ENCODE results near the gene ANLN.

DNA sequence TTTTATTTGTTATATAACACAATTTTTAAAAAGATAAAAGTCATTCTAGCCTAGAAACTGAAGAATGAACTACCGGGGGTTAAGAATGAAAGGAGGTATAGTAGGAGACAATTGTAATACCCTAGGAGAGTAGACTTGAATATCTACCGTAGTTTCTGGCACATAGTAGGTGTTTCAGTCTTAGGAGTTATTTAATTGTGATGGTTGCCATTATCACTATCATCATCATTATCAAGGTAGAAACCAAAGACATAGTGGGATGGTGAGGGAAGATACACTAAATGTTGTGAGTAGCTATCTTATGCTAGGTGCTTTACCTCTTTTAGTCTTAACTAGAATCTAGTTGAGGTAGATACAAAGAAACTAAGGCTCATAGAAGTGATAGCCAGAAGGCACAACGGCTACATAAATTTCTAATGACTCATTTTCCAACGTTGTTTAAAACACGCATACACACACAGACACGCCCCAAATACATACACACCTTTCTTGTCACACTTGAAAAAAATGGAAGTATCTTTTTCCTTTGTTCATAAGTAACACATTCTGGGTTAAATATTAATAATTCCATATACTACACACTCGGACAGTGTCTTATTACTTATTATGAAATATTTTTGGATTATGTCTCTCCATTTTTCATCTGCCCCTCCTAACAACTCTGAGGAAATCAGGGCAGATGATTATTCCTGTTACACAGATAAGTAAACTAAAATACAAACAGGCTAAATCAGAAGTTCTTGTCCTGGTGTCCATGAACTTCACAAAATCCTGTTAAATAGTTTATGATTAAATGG is 2.0 kb upstream of the ANLN start:
- TF ChIP-seq, protein P1, sequence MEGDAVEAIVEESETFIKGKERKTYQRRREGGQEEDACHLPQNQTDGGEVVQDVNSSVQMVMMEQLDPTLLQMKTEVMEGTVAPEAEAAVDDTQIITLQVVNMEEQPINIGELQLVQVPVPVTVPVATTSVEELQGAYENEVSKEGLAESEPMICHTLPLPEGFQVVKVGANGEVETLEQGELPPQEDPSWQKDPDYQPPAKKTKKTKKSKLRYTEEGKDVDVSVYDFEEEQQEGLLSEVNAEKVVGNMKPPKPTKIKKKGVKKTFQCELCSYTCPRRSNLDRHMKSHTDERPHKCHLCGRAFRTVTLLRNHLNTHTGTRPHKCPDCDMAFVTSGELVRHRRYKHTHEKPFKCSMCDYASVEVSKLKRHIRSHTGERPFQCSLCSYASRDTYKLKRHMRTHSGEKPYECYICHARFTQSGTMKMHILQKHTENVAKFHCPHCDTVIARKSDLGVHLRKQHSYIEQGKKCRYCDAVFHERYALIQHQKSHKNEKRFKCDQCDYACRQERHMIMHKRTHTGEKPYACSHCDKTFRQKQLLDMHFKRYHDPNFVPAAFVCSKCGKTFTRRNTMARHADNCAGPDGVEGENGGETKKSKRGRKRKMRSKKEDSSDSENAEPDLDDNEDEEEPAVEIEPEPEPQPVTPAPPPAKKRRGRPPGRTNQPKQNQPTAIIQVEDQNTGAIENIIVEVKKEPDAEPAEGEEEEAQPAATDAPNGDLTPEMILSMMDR (conservative IDR thresholded peaks at IDR 0.05; ENCODE audit: low read length), result no peak
- no peak for TF ChIP-seq EZH2phosphoT487 (IDR thresholded peaks at IDR 0.05; ENCODE audit: borderline replicate concordance)

All from Loucy (cell line).